Ishikawa (cell line): ENCODE results near the gene RPS6KA2.

ENCODE experiments used
- CEBPB ChIP-seq: IDR thresholded peaks from 2 replicates; pipeline ENCODE4 v1.6.1; 2012
- CREB1 ChIP-seq: IDR thresholded peaks from 2 replicates; pipeline ENCODE4 v1.6.1; 2012; ENCODE audit warnings: low read depth
- EGR1 ChIP-seq: IDR thresholded peaks from 2 replicates; pipeline ENCODE4 v1.6.1; 2012
- EP300 ChIP-seq: IDR thresholded peaks from 2 replicates; pipeline ENCODE4 v1.6.1; 2012; ENCODE audit warnings: borderline replicate concordance
- FOXM1 ChIP-seq: IDR thresholded peaks from 2 replicates; pipeline ENCODE4 v1.6.1; 2012; ENCODE audit warnings: low read depth, borderline replicate concordance
- NFIC ChIP-seq: IDR thresholded peaks from 2 replicates; pipeline ENCODE4 v1.6.1; 2012
- RAD21 ChIP-seq: IDR thresholded peaks from 2 replicates; pipeline ENCODE4 v1.6.1; 2012; ENCODE audit warnings: low read depth
- TAF1 ChIP-seq: IDR thresholded peaks from 2 replicates; pipeline ENCODE4 v1.6.1; 2012; ENCODE audit warnings: low read depth, mild to moderate bottlenecking
- TCF12 ChIP-seq: IDR thresholded peaks from 2 replicates; pipeline ENCODE4 v1.6.1; 2012; ENCODE audit warnings: low read depth
- TEAD4 ChIP-seq: IDR thresholded peaks from 2 replicates; pipeline ENCODE4 v1.6.1; 2012
- YY1 ChIP-seq: IDR thresholded peaks from 2 replicates; pipeline ENCODE4 v1.6.1; 2012; ENCODE audit warnings: low read depth
- ZBTB7A ChIP-seq: IDR thresholded peaks from 2 replicates; pipeline ENCODE4 v1.6.1; 2012; ENCODE audit warnings: low read depth
- TF ChIP-seq, protein P1 (sequence below): IDR thresholded peaks from 2 replicates; pipeline ENCODE4 v1.6.1; 2012
- TF ChIP-seq, protein P2 (sequence below): IDR thresholded peaks from 2 replicates; pipeline ENCODE4 v1.6.1; 2012
- TF ChIP-seq, protein P3 (sequence below): IDR thresholded peaks from 2 replicates; pipeline ENCODE4 v1.6.1; 2012; ENCODE audit warnings: low read depth, mild to moderate bottlenecking

Gene RPS6KA2

DNA sequence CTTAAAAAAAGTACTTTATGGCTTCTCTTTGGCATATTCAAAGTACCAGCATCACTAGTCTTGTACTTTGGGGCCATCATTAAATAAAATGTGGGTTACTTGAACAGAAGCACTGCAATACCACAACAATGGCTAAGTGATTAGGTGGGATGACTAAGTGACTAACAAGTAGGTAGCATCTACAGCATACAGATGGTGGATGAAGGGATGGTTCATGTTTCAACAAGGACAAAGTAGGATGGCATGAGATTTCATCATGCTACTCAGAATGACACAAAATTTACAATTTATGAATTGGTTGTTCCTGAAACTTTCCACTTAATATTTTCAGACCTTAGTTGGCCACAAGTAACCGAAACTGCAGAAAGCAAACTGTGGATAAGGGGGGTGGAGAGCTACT is 252.0 kb downstream of the RPS6KA2 start:
- TF ChIP-seq TEAD4, result no peak
- TF ChIP-seq EP300, result no peak
- TF ChIP-seq CEBPB, result no peak
- TF ChIP-seq, protein P1, sequence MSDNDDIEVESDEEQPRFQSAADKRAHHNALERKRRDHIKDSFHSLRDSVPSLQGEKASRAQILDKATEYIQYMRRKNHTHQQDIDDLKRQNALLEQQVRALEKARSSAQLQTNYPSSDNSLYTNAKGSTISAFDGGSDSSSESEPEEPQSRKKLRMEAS, result no peak
- TF ChIP-seq EGR1, result no peak
- no peak for TF ChIP-seq NFIC
- no peak for TF ChIP-seq FOXM1
- TF ChIP-seq YY1, result no peak
- TF ChIP-seq, protein P2, sequence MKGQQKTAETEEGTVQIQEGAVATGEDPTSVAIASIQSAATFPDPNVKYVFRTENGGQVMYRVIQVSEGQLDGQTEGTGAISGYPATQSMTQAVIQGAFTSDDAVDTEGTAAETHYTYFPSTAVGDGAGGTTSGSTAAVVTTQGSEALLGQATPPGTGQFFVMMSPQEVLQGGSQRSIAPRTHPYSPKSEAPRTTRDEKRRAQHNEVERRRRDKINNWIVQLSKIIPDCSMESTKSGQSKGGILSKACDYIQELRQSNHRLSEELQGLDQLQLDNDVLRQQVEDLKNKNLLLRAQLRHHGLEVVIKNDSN, result no peak
- TF ChIP-seq TCF12, result no peak
- TF ChIP-seq TAF1, result no peak
- TF ChIP-seq RAD21, result no peak
- TF ChIP-seq ZBTB7A, result no peak

DNA sequence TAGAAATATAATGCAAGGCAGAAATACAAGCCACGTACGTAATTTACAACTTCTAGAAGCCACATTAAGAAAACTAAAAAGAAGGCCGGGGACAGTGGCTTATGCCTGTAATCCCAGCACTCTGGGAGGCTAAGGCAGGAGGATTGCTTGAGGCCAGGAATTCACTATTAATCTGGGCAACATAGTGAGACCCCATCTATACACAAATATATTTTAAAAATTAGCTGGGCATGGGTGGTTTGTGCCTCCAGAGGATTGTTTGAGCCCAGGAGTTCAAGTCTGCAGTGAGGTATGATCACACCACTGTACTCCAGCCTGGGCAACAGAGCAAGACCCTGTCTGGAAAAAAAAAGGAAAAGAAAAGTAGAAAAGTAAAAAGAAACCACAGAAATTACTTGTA is 256.6 kb downstream of the RPS6KA2 start:
- TF ChIP-seq CEBPB (no peak), RAD21 (no peak), EGR1 (no peak), EP300 (no peak), FOXM1 (no peak), YY1 (no peak), NFIC (no peak), CREB1 (no peak)
- TF ChIP-seq, protein P1, result no peak
- TF ChIP-seq, protein P2, result no peak

DNA sequence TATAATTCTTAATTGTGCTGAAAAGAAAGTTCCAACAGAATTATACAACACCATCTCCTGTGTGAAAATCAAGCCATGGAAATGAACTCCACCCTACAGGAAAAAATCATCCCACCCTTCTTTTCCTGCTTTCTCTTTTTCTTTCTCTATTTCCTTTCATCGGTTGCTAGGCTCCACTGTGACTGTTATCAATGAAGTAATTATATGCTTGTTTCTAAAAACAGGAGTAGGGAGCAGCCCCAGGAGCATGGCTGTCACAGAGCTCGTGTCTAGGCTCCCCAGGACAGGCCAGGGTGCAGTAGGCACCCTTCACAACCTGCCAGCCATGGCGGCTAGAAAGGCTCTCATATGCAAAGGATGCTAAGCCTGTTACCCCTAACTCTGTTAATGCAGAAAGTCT is 257.3 kb downstream of the RPS6KA2 start:
- TF ChIP-seq TAF1, result no peak
- TF ChIP-seq, protein P2, result no peak
- TF ChIP-seq, protein P3, sequence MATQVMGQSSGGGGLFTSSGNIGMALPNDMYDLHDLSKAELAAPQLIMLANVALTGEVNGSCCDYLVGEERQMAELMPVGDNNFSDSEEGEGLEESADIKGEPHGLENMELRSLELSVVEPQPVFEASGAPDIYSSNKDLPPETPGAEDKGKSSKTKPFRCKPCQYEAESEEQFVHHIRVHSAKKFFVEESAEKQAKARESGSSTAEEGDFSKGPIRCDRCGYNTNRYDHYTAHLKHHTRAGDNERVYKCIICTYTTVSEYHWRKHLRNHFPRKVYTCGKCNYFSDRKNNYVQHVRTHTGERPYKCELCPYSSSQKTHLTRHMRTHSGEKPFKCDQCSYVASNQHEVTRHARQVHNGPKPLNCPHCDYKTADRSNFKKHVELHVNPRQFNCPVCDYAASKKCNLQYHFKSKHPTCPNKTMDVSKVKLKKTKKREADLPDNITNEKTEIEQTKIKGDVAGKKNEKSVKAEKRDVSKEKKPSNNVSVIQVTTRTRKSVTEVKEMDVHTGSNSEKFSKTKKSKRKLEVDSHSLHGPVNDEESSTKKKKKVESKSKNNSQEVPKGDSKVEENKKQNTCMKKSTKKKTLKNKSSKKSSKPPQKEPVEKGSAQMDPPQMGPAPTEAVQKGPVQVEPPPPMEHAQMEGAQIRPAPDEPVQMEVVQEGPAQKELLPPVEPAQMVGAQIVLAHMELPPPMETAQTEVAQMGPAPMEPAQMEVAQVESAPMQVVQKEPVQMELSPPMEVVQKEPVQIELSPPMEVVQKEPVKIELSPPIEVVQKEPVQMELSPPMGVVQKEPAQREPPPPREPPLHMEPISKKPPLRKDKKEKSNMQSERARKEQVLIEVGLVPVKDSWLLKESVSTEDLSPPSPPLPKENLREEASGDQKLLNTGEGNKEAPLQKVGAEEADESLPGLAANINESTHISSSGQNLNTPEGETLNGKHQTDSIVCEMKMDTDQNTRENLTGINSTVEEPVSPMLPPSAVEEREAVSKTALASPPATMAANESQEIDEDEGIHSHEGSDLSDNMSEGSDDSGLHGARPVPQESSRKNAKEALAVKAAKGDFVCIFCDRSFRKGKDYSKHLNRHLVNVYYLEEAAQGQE, result no peak
- TF ChIP-seq CEBPB, result no peak

DNA sequence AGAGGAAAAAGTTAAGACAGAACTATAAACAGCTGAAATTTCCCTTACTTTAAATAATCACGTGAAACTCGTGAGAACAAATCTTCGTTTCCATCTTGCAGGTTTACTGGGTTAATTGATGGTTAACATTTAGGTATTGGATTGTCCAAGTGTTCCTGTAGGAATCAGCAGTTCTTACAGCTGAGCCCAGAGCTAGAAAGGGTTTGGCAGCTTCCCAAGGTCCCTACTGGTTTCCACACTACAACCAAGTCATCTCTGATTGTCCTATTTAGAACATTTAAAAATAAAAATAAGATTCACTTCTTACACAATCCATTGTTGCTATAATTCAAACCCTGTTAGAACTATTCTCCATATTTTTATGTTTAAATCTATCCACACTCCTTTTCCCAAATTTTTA is 260.1 kb downstream of the RPS6KA2 start:
- TF ChIP-seq, protein P3, result no peak
- TF ChIP-seq TCF12, result no peak
- TF ChIP-seq, protein P1, result no peak
- no peak for TF ChIP-seq CREB1
- TF ChIP-seq, protein P2, result no peak
- TF ChIP-seq FOXM1, result no peak
- TF ChIP-seq TAF1, result no peak
- no peak for TF ChIP-seq CEBPB
- TF ChIP-seq NFIC, result no peak
- no peak for TF ChIP-seq EP300
- TF ChIP-seq ZBTB7A, result no peak
- TF ChIP-seq RAD21, result no peak
- no peak for TF ChIP-seq YY1
- no peak for TF ChIP-seq TEAD4
- TF ChIP-seq EGR1, result no peak

DNA sequence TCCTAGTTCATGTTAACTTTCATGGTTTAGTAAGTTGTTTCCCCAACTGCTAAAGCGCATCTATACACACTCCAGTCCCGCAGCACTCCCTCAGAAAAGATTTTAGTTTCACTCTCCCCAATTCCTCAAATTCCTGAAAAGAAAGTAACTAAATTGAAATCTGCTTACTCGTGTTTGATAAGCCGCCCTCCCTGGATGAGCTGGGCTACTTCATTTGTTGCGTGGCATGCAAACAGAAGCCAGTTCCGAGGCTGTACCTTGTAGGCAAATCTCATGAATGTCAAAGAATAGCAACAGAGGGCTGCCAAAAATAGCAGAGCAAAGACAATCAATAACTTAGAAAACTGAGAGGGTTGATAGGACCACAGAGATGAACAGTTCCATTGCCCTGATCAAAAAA is 261.2 kb downstream of the RPS6KA2 start:
- no peak for TF ChIP-seq NFIC
- TF ChIP-seq, protein P2, result no peak
- no peak for TF ChIP-seq TEAD4
- TF ChIP-seq FOXM1, result no peak
